Activated T-helper 17 cell treated with anti-CD3 and anti-CD28 coated beads, Interleukin-2, amount 50 U/mL, for 72 hours (primary cell): Measurements from ENCODE around the gene TAS2R14. TPM values are rescaled to one million over a fixed set of nuclear protein-coding genes. Genes with fewer than 3 reads are reported as not detected.

Experiments used
- ATAC-seq: fragments of 150-1000 bp; cut with Tn5 transposase; replicated peaks from 2 replicates; pipeline ENCODE4 v1.10.0; 2021; ENCODE audit warnings: mild to moderate bottlenecking, moderate library complexity
- H3K27ac Mint-ChIP-seq: one replicate; pipeline ENCODE4 v1.8.0; 2022; ENCODE audit warnings: mixed read lengths
- H3K27me3 Mint-ChIP-seq: one replicate; pipeline ENCODE4 v1.8.0; 2022; ENCODE audit warnings: mixed read lengths
- H3K36me3 Mint-ChIP-seq: one replicate; pipeline ENCODE4 v1.8.0; 2022; ENCODE audit warnings: low read depth, mild to moderate bottlenecking, mixed read lengths
- H3K4me1 Mint-ChIP-seq: one replicate; pipeline ENCODE4 v1.8.0; 2022; ENCODE audit warnings: mixed read lengths
- H3K4me3 Mint-ChIP-seq: one replicate; pipeline ENCODE4 v1.8.0; 2022; ENCODE audit warnings: mild to moderate bottlenecking, mixed read lengths
- H3K9me3 Mint-ChIP-seq: one replicate; pipeline ENCODE4 v1.8.0; 2022; ENCODE audit warnings: mixed read lengths
- total RNA-seq, 2 donors: library from RNA; stranded (reverse); gene quantifications; one replicate each; pipeline ENCODE4 v1.2.3, GENCODE V29; 2022

The TAS2R14 gene, protein sequence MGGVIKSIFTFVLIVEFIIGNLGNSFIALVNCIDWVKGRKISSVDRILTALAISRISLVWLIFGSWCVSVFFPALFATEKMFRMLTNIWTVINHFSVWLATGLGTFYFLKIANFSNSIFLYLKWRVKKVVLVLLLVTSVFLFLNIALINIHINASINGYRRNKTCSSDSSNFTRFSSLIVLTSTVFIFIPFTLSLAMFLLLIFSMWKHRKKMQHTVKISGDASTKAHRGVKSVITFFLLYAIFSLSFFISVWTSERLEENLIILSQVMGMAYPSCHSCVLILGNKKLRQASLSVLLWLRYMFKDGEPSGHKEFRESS
- 1 to 10 TPM; 2.4 to 3.7 TPM for total RNA-seq

DNA sequence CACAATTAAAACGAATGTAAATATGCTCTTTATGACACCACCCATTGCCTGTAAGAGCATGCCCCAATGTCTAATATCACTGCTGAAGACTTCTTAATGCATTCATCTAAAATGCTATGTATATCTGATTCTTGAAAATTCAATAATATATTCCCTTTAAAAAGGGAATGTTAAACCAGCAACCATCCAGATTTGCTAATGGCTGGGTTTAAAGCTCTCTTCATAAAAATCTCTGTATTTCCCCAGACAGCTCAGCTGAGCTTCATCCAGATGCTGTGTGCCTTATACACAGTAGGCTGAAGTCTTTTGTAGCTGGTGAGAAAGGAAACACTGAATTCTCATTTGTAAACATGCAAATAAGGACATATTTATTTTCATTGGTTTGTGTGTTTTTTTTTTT, at the start of gene TAS2R14:
TSS of gene TAS2R14 (minus strand) at position 101 of the 400 bp plus-strand sequence. CDS start at position 45, 56 bp downstream.
- H3K9me3 Mint-ChIP-seq, result no peaks in the 10 kb centered on the region
- no peaks in the 10 kb centered on the region for H3K36me3 Mint-ChIP-seq
- no peak within 1 kb of the TSS for H3K4me3 Mint-ChIP-seq
- peaks cover 12% of the 10 kb centered on the region for H3K4me1 Mint-ChIP-seq
- no peak within 1 kb of the TSS for H3K27ac Mint-ChIP-seq
- H3K27me3 Mint-ChIP-seq, result no peaks in the 10 kb centered on the region
- no peak for ATAC-seq

DNA sequence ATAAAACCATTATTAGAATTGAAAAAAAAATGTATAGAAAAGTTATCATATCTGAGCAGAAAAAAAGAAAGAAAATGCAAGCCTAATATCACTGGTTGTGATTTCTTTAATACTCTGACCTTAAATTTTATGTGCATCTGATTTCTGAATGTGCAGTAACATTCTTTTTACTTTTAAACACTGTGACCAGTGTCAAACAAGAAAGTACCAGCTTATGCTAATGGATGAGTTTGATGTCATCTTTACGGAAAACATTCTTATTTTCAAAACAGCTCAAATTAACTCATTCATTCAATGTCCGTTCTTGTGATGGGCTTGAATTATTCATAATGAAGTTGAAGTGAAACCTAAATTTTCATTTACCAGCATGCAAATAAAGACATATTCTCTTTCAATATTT, 47.7 kb upstream of the TAS2R14 start, which contains the start of gene TAS2R50:
TSS of gene TAS2R50 (minus strand) at position 101 of the 400 bp plus-strand sequence. CDS start at position 49, 52 bp downstream.
- no peak for ATAC-seq
- no peak within 1 kb of the TSS for H3K27ac Mint-ChIP-seq
- no peaks in the 10 kb centered on the region for H3K27me3 Mint-ChIP-seq
- H3K36me3 Mint-ChIP-seq, result peaks cover 10% of the 10 kb centered on the region
- H3K4me3 Mint-ChIP-seq, result no peak within 1 kb of the TSS
- H3K9me3 Mint-ChIP-seq, result peaks cover 6% of the 10 kb centered on the region
- peaks cover 5% of the 10 kb centered on the region for H3K4me1 Mint-ChIP-seq

DNA sequence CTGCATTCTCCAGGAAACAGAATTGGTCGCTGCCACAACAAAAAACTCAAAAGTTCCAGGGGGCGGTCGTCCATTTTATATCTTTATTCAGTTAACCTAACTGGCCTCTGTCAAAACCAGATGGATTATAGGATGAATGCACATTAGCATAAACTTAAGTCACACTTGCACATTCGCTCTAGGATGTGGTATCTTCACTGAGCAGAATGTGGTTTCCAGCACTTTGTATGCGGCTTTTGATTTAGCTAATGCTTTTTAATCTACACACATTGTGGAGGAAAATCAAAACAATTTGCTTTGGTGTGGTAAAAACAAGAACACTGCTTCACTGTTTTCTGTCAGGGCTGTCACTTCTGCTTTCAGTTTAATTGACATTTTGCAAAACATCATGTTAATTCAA, 43.2 kb upstream of the TAS2R14 start:
- Mint-ChIP-seq H3K4me3 (no peak overlapping the region), H3K27ac (no peak overlapping the region), H3K36me3 (no peaks in the 10 kb centered on the region), H3K9me3 (no peaks in the 10 kb centered on the region), H3K4me1 (peaks cover 9% of the 10 kb centered on the region), H3K27me3 (no peaks in the 10 kb centered on the region)
- peak; percentile 96 for ATAC-seq

DNA sequence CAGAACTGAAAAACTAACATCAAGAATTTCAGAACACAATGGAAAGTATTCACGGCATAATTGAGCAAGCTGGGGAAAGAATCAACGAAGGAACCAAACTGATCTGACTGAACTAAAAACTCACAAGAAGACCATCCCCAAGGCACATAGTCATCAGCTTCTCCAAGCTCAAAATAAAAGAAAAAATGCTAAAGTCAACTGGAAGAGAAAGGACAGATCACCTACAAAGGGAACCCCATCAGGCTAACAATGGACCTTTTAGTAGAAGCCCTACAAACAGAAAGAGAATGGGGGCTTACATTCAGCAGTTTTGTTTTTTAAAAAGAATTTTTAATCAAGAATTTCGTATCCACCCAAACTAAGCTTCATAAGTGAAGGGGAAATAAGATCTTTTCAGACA, 35.9 kb upstream of the TAS2R14 start:
- no peak overlapping the region for H3K4me3 Mint-ChIP-seq
- H3K27ac Mint-ChIP-seq, result no peak overlapping the region
- ATAC-seq, result no peak
- no peaks in the 10 kb centered on the region for H3K27me3 Mint-ChIP-seq
- peaks cover 23% of the 10 kb centered on the region for H3K4me1 Mint-ChIP-seq
- no peaks in the 10 kb centered on the region for H3K9me3 Mint-ChIP-seq
- no peaks in the 10 kb centered on the region for H3K36me3 Mint-ChIP-seq

DNA sequence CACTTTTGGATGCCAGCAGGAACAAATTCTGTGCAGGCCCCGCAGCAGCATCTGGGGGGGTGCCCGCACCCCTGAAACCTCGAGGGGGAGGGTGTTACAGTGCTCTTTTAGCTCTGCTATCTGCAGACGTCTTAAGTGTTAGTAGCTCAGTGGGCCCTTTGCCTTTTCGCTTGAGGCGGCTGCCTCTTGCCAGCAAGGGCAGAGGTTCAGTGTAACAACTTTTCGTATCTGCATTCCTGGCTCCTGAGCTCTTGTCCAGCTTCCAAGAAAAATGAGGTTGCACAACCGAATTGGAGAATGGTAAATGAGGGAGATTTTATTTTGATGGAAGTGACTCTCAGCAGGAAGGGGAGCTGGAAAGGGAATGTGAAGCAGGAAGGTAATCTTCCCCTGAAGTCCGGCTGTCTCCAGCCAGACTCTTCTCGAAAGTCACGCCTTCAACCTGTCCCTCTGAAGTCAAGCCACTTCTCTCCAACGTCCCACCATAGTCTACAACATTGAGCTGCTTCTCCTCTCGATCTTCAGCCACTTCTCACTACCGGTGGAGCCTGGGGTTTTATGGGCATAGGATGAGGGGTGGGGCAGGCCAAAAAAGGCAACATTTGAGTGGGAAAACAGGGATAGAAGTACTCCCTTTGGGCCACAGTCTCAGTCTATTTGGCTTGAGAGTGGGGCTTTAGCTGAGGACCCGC, 29.8 kb upstream of the TAS2R14 start:
- H3K4me3 Mint-ChIP-seq, result no peak overlapping the region
- no peak for ATAC-seq
- H3K27ac Mint-ChIP-seq, result no peak overlapping the region
- H3K4me1 Mint-ChIP-seq, result no peaks in the 10 kb centered on the region
- H3K9me3 Mint-ChIP-seq, result no peaks in the 10 kb centered on the region
- H3K27me3 Mint-ChIP-seq, result no peaks in the 10 kb centered on the region
- H3K36me3 Mint-ChIP-seq, result no peaks in the 10 kb centered on the region

DNA sequence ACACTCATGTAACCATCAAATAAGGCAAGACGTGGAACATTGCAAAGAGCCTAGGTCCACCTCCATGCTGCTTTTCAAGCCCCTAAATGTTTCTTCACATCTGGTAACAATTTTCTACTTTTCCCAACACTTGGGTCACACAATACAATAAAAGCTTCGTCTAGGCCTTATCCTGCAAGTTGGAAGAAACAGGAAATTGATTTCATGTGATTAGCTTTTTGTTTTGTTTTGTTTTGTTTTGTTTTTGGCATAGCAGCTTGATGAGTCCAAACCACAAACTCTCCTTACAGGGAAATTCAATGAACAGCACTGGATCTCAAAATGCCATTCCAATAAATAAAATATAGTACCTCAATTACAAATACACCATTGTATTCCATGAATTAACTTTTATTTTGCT, 28.3 kb upstream of the TAS2R14 start:
- H3K9me3 Mint-ChIP-seq, result no peaks in the 10 kb centered on the region
- H3K4me1 Mint-ChIP-seq, result no peaks in the 10 kb centered on the region
- no peak for ATAC-seq
- no peak overlapping the region for H3K4me3 Mint-ChIP-seq
- H3K27ac Mint-ChIP-seq, result no peak overlapping the region
- no peaks in the 10 kb centered on the region for H3K36me3 Mint-ChIP-seq
- no peaks in the 10 kb centered on the region for H3K27me3 Mint-ChIP-seq

DNA sequence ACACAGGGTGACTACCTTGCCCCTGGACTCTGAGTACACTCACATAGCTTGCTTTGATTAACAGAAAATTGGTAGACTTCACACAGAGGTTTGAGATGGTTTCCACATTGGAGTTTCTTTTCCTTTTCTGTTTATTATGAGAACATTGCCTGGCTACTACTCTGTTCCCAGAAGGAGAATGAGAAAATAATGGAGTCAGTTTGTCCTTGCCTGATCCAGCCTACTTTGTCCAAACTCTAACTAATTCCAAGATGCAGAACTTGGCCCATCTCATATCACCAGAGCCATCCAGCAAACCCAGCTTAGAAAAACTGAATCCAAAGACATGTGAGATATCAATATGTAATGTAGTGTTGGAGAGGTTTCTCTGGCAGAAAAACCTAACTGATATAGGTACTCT, 27.3 kb upstream of the TAS2R14 start:
- H3K36me3 Mint-ChIP-seq, result no peaks in the 10 kb centered on the region
- no peaks in the 10 kb centered on the region for H3K9me3 Mint-ChIP-seq
- H3K27ac Mint-ChIP-seq, result no peak overlapping the region

DNA sequence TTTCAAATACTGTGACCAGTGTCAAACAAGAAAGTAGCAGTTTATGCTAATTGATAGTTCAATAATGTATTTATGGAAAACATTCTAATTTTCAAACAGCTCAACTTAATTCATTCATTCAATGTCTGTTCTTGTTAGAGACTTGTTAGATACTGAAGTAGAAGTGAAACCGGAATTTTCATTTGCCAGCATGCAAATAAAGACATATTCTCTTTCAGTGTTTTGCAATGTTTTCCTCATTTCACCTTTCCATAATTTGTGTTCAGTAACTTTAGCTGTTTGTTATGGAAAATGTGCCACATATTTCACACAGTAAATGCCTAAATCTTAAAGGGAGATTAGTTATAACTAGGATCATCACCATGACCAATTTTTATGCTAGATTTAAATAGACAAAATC, 26.4 kb upstream of the TAS2R14 start:
- Mint-ChIP-seq H3K4me1 (peaks cover 12% of the 10 kb centered on the region), H3K9me3 (no peaks in the 10 kb centered on the region), H3K36me3 (no peaks in the 10 kb centered on the region), H3K4me3 (no peak overlapping the region), H3K27ac (no peak overlapping the region), H3K27me3 (no peaks in the 10 kb centered on the region)
- no peak for ATAC-seq

More for the DNA sequence above, 27.3 kb upstream of the TAS2R14 start:
- H3K4me3 Mint-ChIP-seq, result no peak overlapping the region
- ATAC-seq, result no peak
- no peaks in the 10 kb centered on the region for H3K27me3 Mint-ChIP-seq
- H3K4me1 Mint-ChIP-seq, result peaks cover 6% of the 10 kb centered on the region

DNA sequence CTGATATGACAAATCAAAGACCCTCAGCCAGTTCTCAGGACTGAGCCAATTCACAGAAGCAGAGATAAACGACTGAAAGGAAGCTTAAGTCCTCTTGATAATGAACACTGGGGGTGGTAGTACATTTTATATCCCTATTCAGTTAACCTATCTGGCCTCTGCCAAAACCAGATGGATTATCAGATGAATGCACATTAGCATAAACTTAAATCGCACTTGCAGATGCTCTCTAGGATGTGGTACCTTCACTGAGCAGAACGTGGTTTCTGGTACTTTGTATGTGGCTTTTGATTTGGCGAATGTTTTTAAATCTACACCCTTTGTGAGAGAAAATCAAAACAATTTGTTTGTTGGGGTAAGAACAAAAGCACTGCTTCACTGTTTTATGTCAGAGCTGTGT, 21.1 kb upstream of the TAS2R14 start:
- Mint-ChIP-seq H3K36me3 (peaks cover 6% of the 10 kb centered on the region), H3K9me3 (peaks cover 3% of the 10 kb centered on the region), H3K27ac (peak overlapping the region; percentile 0), H3K4me1 (peaks cover 34% of the 10 kb centered on the region), H3K4me3 (no peak overlapping the region), H3K27me3 (no peaks in the 10 kb centered on the region)
- no peak for ATAC-seq

DNA sequence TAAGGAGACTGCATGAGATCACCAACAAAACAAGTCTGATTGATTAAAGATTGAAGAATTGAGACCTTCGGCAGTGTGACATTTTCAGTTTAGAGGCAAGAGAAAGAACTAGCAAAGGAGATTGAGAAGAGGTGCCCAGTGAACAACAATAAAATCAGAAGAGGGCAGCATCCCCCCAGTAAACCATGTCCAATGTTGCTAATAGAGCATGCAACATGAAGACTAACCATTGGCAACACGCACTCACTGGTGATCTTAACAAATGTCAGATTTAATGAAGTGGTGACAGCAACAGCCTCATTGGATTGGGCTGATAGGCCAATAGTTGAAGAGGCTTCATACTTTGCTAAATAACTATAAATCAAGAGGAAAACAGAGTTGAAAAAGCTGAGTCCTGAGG, 20.7 kb upstream of the TAS2R14 start:
- H3K27me3 Mint-ChIP-seq, result no peaks in the 10 kb centered on the region
- H3K9me3 Mint-ChIP-seq, result peaks cover 4% of the 10 kb centered on the region
- H3K4me3 Mint-ChIP-seq, result no peak overlapping the region
- peak overlapping the region; percentile 0 for H3K27ac Mint-ChIP-seq
- peaks cover 6% of the 10 kb centered on the region for H3K36me3 Mint-ChIP-seq
- peaks cover 34% of the 10 kb centered on the region for H3K4me1 Mint-ChIP-seq
- no peak for ATAC-seq

DNA sequence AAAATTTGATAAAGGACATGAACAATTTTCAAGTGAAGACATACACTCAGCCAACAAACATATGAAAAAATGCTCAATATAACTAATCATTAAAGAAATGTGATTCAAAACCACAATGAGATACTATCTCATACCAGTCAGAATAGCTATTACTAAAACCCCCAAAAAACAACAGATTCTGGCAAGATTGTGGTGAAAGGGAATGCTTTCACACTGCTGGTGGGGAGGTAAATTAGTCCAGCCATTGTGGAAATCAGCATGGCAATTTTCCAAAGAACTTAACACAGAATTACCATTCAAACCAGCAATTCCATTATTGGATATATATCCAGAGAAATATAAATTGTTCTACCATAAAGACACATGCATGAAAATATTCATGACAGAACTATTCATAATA, 18.7 kb upstream of the TAS2R14 start:
- no peaks in the 10 kb centered on the region for H3K27me3 Mint-ChIP-seq
- H3K9me3 Mint-ChIP-seq, result peaks cover 4% of the 10 kb centered on the region
- H3K27ac Mint-ChIP-seq, result no peak overlapping the region
- peaks cover 38% of the 10 kb centered on the region for H3K4me1 Mint-ChIP-seq
- peaks cover 6% of the 10 kb centered on the region for H3K36me3 Mint-ChIP-seq
- no peak overlapping the region for H3K4me3 Mint-ChIP-seq
- ATAC-seq, result no peak

DNA sequence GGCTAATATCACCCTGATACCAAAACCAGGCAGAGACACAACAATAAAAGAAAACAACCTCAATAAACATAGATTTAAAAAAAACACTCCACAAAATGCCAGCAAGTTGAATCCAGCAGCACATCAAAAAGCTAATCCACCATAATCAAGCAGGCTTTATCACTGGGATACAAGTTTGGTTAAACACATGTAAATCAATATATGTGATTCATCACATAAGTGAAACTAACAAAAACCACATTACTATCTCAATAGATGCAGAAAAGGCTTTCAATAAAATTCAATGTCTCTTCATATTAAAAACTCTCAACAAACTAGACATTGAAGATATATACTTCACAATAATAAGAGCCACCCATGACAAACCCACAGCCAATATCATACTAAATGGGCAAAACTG, 17.0 kb upstream of the TAS2R14 start:
- Mint-ChIP-seq H3K27ac (no peak overlapping the region), H3K9me3 (peaks cover 4% of the 10 kb centered on the region), H3K4me1 (peaks cover 30% of the 10 kb centered on the region), H3K36me3 (peaks cover 8% of the 10 kb centered on the region), H3K4me3 (no peak overlapping the region), H3K27me3 (no peaks in the 10 kb centered on the region)
- ATAC-seq, result no peak

DNA sequence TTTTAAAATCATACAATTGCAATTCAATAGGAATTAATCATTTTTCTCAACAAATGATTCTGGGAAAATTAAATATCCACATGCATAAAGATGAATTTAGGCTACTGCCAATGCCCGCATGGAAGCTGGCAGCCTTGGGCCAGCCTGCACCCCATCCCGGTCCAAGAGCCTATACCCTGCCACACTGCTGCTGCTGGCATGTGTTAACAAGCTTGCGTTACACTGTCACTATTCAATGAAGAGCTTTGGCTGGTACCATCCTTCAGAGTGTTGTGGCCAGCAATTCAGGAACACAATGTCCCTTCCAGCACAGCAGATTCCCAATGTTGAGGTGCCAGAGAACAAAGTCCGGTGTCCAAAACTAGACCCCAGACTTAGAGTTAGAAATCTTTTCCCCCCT, 13.6 kb upstream of the TAS2R14 start:
- ATAC-seq, result no peak
- Mint-ChIP-seq H3K27ac (no peak overlapping the region), H3K4me1 (peaks cover 17% of the 10 kb centered on the region)

DNA sequence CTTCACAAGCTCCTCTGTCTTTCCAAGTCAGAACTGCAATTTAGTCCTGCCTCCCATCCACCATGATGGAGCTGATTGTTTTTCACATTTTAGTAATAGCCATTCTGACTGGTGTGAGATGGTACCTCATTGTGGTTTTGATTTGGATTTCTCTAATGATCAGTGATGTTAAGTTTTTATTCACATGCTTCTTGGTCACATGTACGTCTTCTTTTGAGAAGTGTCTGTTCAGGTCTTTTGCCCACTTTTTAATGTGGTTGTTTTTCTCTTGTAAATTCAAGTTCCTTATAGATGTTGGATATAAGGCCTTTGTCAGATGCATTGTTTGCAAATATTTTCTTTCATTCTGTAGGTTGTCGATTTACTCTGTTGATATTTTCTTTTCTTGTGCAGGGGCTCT, 4.1 kb upstream of the TAS2R14 start:
- Mint-ChIP-seq H3K27ac (peak overlapping the region; percentile 30), H3K4me3 (no peak overlapping the region), H3K9me3 (no peaks in the 10 kb centered on the region), H3K27me3 (no peaks in the 10 kb centered on the region), H3K36me3 (no peaks in the 10 kb centered on the region), H3K4me1 (peaks cover 12% of the 10 kb centered on the region)
- no peak for ATAC-seq

More for the DNA sequence above, 13.6 kb upstream of the TAS2R14 start:
- peaks cover 5% of the 10 kb centered on the region for H3K36me3 Mint-ChIP-seq
- H3K9me3 Mint-ChIP-seq, result peaks cover 8% of the 10 kb centered on the region
- H3K4me3 Mint-ChIP-seq, result no peak overlapping the region
- H3K27me3 Mint-ChIP-seq, result no peaks in the 10 kb centered on the region

DNA sequence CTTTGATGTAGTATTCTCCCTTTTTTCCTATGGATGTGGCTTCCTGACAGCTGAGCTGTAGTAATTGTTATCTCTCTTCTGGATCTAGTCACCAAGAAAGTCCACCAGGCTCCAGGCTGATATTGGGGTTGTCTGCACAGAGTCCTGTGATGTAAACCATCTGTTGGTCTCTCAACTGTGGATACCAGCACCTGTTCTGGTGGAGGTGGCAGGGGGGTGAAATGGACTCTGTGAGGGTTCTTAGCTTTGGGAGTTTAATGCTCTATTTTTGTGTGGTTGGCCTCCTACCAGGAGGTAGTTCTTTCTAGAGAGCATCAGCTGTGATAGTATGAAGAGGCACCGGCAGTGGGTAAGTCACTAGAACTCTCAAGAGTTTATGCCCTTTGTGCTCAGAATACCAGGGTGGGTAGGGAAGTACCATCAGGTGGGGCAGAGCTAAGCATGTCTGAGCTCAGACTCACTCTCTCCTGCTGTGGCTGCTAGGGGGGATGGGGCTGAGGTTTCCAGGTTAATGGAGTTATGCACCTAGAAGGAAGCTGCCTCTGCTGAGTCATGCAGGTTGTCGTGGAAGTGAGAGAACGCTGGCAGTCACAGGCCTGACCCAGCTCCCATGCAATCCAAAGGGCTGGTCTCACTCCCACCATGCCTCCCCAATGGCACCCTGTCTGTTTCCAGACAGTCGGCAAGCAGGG, 3.0 kb upstream of the TAS2R14 start:
- Mint-ChIP-seq H3K4me1 (peaks cover 12% of the 10 kb centered on the region), H3K36me3 (no peaks in the 10 kb centered on the region), H3K9me3 (no peaks in the 10 kb centered on the region), H3K27me3 (no peaks in the 10 kb centered on the region), H3K4me3 (no peak overlapping the region), H3K27ac (no peak overlapping the region)
- no peak for ATAC-seq
